LNCAP (cell line): ENCODE measurements around the gene B3GALNT2.

Experiments
- TF ChIP-seq, protein P1 (sequence below): fragments of 450-650 bp; IDR thresholded peaks from 2 replicates; pipeline ENCODE4 v1.5.1; 2017; ENCODE audit warnings: mild to moderate bottlenecking

The B3GALNT2 gene

GRCh38 chr1:235426680-235427079 is 77.6 kb downstream of the B3GALNT2 start:
- TF ChIP-seq, protein P1, sequence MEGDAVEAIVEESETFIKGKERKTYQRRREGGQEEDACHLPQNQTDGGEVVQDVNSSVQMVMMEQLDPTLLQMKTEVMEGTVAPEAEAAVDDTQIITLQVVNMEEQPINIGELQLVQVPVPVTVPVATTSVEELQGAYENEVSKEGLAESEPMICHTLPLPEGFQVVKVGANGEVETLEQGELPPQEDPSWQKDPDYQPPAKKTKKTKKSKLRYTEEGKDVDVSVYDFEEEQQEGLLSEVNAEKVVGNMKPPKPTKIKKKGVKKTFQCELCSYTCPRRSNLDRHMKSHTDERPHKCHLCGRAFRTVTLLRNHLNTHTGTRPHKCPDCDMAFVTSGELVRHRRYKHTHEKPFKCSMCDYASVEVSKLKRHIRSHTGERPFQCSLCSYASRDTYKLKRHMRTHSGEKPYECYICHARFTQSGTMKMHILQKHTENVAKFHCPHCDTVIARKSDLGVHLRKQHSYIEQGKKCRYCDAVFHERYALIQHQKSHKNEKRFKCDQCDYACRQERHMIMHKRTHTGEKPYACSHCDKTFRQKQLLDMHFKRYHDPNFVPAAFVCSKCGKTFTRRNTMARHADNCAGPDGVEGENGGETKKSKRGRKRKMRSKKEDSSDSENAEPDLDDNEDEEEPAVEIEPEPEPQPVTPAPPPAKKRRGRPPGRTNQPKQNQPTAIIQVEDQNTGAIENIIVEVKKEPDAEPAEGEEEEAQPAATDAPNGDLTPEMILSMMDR, result no peak

DNA sequence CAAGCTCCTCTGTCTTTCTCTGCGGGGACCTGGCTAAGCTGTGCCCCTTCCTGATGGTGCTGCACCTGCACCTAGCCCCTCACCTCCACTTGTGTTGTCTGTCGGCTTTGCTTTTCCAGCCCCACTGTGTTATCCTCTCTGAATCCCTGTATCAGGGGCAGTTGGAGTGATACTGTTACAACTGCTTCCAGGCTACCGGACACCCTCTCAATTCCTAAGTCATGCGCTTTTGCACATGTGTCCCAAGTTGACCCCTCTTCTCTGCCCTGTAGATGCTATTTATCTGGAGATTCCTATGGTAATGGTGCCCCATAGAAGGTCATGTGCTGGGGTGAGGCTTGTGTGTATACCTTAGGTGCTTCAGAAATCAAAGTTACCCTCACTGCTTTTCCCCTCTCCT is 78.1 kb downstream of the B3GALNT2 start:
- TF ChIP-seq, protein P1, result no peak

DNA sequence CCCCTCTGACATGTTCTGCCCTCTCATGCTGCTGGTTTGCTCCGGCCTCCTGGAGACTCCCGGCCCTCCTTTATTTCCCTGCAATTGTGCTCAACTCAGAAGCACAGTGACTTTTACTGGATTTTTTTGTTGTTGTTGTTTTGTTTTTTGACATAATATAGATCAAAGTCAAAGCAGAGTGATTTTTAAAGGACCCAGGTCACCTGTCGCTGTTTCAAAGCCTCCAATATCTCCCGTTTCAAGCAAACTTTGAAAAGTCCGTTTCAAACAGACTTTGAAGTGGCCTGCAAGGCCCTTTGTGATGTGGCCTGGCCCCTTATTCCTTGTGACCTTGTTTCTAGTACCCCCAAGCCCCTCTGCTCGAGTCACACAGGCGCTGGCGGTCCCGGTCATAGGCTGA is 78.9 kb downstream of the B3GALNT2 start:
- TF ChIP-seq, protein P1, result no peak

DNA sequence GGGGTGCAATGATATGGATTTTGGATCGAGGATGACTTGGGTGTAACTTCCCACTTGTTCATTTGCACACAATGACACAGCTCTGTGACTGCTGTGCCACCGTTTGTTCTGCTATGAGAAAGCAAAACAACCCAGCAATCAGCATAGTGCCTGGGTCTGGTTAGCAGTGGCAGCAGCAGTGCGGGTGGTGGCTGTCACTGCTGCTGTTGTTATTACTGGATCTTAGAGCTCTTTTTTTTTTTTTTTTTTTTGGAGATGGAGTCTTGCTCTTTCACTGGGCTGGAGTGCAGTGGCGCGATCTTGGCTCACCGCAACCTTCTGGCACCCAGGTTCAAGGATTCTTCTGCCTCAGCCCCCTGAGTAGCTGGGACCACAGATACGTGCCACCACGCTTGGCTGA is 80.2 kb downstream of the B3GALNT2 start:
- TF ChIP-seq, protein P1, result no peak

GRCh38 chr1:235423214-235423652 is 81.0 kb downstream of the B3GALNT2 start:
- TF ChIP-seq, protein P1, result no peak

DNA sequence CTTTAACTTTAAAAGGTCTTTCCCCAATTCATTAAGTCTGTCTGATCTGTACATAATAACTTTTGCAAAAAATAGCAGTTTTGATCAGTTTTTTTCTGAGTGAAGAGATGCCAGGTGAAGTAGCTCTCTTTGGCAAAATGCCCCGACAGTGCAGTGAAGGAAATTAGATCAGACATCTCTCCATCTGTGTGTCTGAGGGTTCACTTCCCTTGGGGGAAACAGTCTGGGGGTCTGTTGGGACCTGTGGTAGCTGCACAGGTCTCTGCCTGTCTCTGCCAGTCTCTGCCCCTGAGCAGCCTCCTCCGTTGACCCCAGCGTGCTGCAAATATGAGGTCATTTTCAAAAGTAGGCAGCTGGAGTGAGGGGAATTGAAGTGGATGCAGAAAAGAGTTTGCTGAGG is 82.5 kb downstream of the B3GALNT2 start:
- TF ChIP-seq, protein P1, result no peak

- TF ChIP-seq, protein P1, result peak; percentile 94
These were observed 87.1 kb downstream of the B3GALNT2 start for GRCh38 chr1:235417086-235417697.

- TF ChIP-seq, protein P1, result no peak
These were observed 87.6 kb downstream of the B3GALNT2 start for GRCh38 chr1:235416662-235417049.
